Measurements from ENCODE around the gene FHAD1. TPM values are rescaled to one million over a fixed set of nuclear protein-coding genes. Genes with fewer than 3 reads are reported as not detected.

FHAD1 gene
- total RNA-seq, 4 donors from 2014 or later = 1.6 TPM; not detected in 3

GRCh38 chr1:15391366-15391765 is 144.3 kb downstream of the FHAD1 start:
- H3K9me3 ChIP-seq = no peaks in the 10 kb centered on the region
- no peak overlapping the region for H3K27ac ChIP-seq
- H3K36me3 ChIP-seq = no peaks in the 10 kb centered on the region
- H3K4me1 ChIP-seq = peaks cover 2% of the 10 kb centered on the region
- H3K4me3 ChIP-seq = no peak overlapping the region
- H3K27me3 ChIP-seq = no peaks in the 10 kb centered on the region
- no peak for TF ChIP-seq EP300 (IDR thresholded peaks at IDR 0.05)
- TF ChIP-seq POLR2A (IDR thresholded peaks at IDR 0.05) = no peak
- no peak for TF ChIP-seq CTCF (IDR thresholded peaks at IDR 0.05)
- TF ChIP-seq POLR2AphosphoS5 (IDR thresholded peaks at IDR 0.05) = no peak
- WGBS = 46% methylated on average over 4 of the region's 4 CpGs
- DNase-seq (ENCODE audit: low spot score in 2 of 2) = no peak

- WGBS = 74% methylated on average over 9 of the region's 9 CpGs
- no peak overlapping the region for H3K27ac ChIP-seq
- no peaks in the 10 kb centered on the region for H3K9me3 ChIP-seq
- H3K4me3 ChIP-seq = no peak overlapping the region
- no peak for DNase-seq (ENCODE audit: low spot score in 2 of 2)
- H3K4me1 ChIP-seq = peaks cover 2% of the 10 kb centered on the region
- H3K27me3 ChIP-seq = no peaks in the 10 kb centered on the region
- TF ChIP-seq POLR2AphosphoS5 (IDR thresholded peaks at IDR 0.05) (no peak), CTCF (IDR thresholded peaks at IDR 0.05) (no peak), EP300 (IDR thresholded peaks at IDR 0.05) (no peak), POLR2A (IDR thresholded peaks at IDR 0.05) (no peak)
- no peaks in the 10 kb centered on the region for H3K36me3 ChIP-seq
Measured at GRCh38 chr1:15393475-15394257, 146.6 kb downstream of the FHAD1 start.

- DNase-seq (ENCODE audit: low spot score in 2 of 2) = no peak
- Histone ChIP-seq H3K4me1 (peaks cover 2% of the 10 kb centered on the region), H3K27ac (no peak overlapping the region), H3K4me3 (no peak overlapping the region), H3K9me3 (no peaks in the 10 kb centered on the region), H3K36me3 (no peaks in the 10 kb centered on the region), H3K27me3 (no peaks in the 10 kb centered on the region)
- TF ChIP-seq EP300 (IDR thresholded peaks at IDR 0.05) (no peak), CTCF (IDR thresholded peaks at IDR 0.05) (no peak), POLR2A (IDR thresholded peaks at IDR 0.05) (no peak), POLR2AphosphoS5 (IDR thresholded peaks at IDR 0.05) (no peak)
- WGBS = 62% methylated on average over 3 of the region's 3 CpGs
Measured at GRCh38 chr1:15394258-15394690, 147.3 kb downstream of the FHAD1 start.

GRCh38 chr1:15397236-15397635 is 150.2 kb downstream of the FHAD1 start:
- Histone ChIP-seq H3K36me3 (no peaks in the 10 kb centered on the region), H3K9me3 (no peaks in the 10 kb centered on the region), H3K4me1 (peaks cover 11% of the 10 kb centered on the region), H3K27ac (no peak overlapping the region), H3K4me3 (no peak overlapping the region), H3K27me3 (no peaks in the 10 kb centered on the region)
- TF ChIP-seq CTCF (IDR thresholded peaks at IDR 0.05) (no peak), EP300 (IDR thresholded peaks at IDR 0.05) (no peak), POLR2A (IDR thresholded peaks at IDR 0.05) (no peak), POLR2AphosphoS5 (IDR thresholded peaks at IDR 0.05) (no peak)
- WGBS = 98% methylated on average over 2 of the region's 2 CpGs
- DNase-seq (ENCODE audit: low spot score in 2 of 2) = no peak

- no peak overlapping the region for H3K4me3 ChIP-seq
- no peaks in the 10 kb centered on the region for H3K36me3 ChIP-seq
- no peaks in the 10 kb centered on the region for H3K9me3 ChIP-seq
- peaks cover 11% of the 10 kb centered on the region for H3K4me1 ChIP-seq
- WGBS = 100% methylated on average over 2 of the region's 2 CpGs
- TF ChIP-seq POLR2A (IDR thresholded peaks at IDR 0.05) = no peak
- TF ChIP-seq CTCF (IDR thresholded peaks at IDR 0.05) = no peak
- no peak for TF ChIP-seq EP300 (IDR thresholded peaks at IDR 0.05)
- no peak for TF ChIP-seq POLR2AphosphoS5 (IDR thresholded peaks at IDR 0.05)
- no peak overlapping the region for H3K27ac ChIP-seq
- DNase-seq (ENCODE audit: low spot score in 2 of 2) = no peak
- H3K27me3 ChIP-seq = no peaks in the 10 kb centered on the region
Measured at GRCh38 chr1:15399710-15400109, 152.7 kb downstream of the FHAD1 start.
